NCI-H128 (cell line): ENCODE results near the gene U2AF1L4.
A peak's percentile ranks its signal among the peaks of the same experiment; 100 is the strongest.

Experiments
- DNase-seq: peaks from one replicate; lab custom pipeline; 2025; ENCODE audit not compliant: unreplicated experiment; lab: John Stamatoyannopoulos, UW

Gene U2AF1L4

GRCh38 chr19:35745328-35746086 lies at the start of gene U2AF1L4, which contains the start of gene PSENEN:
Gene U2AF1L4 (minus strand): TSS chr19:35745418. CDS start chr19:35745391, 27 bp downstream.
Gene PSENEN (plus strand): TSS chr19:35745651. CDS start chr19:35745931, 280 bp downstream.
- peak; percentile 98 for DNase-seq

- DNase-seq = no peak
These were observed 48.4 kb upstream of the U2AF1L4 start for GRCh38 chr19:35793381-35794165.

- DNase-seq = no peak
These were observed 47.7 kb upstream of the U2AF1L4 start for GRCh38 chr19:35792888-35793287.

GRCh38 chr19:35792312-35792711 lies 47.1 kb upstream of the U2AF1L4 start:
- no peak for DNase-seq

GRCh38 chr19:35791814-35792279 lies 46.6 kb upstream of the U2AF1L4 start:
- DNase-seq = no peak

- DNase-seq = no peak
These were observed 46.0 kb upstream of the U2AF1L4 start for GRCh38 chr19:35790981-35791813.

- DNase-seq = no peak
These were observed 45.0 kb upstream of the U2AF1L4 start for GRCh38 chr19:35789978-35790944.

- DNase-seq = no peak
These were observed 44.2 kb upstream of the U2AF1L4 start for GRCh38 chr19:35789195-35789977.

GRCh38 chr19:35788205-35788960 lies 43.2 kb upstream of the U2AF1L4 start:
- DNase-seq = no peak

- DNase-seq = no peak
These were observed 42.1 kb upstream of the U2AF1L4 start for GRCh38 chr19:35787227-35787799.

- DNase-seq = no peak
These were observed 41.3 kb upstream of the U2AF1L4 start for GRCh38 chr19:35786299-35787160.

GRCh38 chr19:35785339-35785627 lies 40.1 kb upstream of the U2AF1L4 start:
- DNase-seq = no peak

GRCh38 chr19:35784503-35785338 lies 39.5 kb upstream of the U2AF1L4 start:
- DNase-seq = no peak

GRCh38 chr19:35783469-35784434 lies 38.5 kb upstream of the U2AF1L4 start:
- DNase-seq = no peak

- no peak for DNase-seq
These were observed 37.4 kb upstream of the U2AF1L4 start for GRCh38 chr19:35782589-35782988.
